ENCODE data around the gene BANP.
"Not testable (repeated sequence)": the region's sequence is repeated elsewhere in the genome, so short reads cannot be mapped to it uniquely, and the experiment has no call there.

Gene BANP

DNA sequence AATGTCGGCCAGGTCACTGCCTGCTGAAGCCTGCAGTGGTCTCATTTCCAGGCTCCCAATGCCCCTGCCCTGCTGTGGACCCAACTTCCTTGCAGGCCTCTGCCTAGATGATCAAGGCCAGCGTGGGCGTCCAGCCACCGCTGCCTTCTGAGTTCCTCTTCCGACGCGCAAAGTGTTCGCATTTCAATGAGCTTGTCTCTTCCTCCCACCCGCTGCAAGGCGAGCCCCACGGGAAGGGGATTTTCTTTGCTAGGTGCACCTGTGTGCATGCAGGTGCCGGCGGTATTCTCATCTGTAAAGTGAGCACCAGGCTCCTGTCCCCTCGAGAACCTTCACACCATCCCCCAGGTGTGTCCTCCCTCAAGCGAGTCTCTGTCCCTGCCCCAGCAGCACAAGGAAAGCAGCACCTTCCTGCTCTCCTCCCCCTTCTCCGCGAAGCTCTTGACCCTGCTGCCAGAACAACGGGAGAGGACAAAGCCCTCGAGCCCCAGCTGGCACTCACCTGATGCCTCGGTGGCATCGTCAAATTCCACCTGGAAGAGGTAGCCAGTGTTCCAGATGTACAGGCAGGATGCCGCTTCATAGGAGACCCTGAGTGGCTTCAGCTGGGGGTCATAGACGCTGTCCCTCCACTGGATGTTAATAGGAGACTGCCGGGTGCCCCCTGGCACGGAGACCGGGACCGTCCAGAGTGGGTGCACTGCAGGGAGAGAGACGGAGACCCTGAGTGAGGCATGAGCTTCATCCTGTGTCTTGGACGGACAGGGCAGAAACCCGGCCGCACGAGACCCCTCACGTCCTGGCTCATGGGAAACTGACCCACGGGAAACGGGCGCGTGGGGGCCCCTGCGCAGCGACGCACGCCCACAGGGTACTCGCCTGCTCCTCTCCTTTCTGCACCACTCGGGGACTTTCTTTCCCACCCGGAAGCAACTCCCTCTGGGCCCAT, 24.7 kb upstream of the BANP start:
- no peak for FAIRE-seq

DNA sequence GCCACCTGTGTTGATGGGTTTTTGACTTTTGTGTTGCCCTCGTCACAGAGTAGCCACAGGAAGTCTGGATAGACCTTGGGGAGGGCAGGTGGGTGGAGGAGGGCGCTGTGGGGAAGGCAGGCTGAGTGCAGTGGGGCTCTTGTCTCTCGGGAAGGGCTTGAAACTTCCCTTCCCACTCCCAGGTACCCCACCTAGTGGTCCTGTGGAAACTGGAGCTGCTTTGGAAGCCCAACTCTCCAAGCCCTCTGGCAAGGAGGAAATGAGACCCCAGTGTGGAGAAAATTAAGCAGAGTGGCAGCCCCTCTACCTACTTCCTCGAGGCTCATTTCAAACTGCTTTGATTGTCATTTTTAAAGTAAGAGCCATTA, 24.1 kb upstream of the BANP start:
- no peak for FAIRE-seq

DNA sequence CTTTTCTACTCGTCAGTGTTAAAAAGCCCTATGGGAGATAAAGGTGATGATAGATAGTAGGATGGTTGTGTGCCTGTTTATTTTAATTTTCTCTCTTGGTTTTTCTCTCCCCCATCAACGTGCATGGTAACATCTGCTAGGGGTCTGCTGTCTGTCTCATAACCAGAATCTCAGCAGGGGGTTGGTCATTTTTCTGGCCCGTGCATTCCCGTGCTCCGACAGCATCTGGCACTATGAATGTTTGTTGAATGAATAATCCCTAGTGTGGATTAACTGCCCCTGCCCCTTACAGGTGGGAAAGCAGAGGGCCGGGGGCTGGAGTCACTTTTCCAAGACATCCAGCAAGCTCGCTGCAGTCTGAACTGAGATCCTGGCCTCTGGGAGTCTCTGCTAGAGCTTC, 21.2 kb upstream of the BANP start:
- no peak for FAIRE-seq

DNA sequence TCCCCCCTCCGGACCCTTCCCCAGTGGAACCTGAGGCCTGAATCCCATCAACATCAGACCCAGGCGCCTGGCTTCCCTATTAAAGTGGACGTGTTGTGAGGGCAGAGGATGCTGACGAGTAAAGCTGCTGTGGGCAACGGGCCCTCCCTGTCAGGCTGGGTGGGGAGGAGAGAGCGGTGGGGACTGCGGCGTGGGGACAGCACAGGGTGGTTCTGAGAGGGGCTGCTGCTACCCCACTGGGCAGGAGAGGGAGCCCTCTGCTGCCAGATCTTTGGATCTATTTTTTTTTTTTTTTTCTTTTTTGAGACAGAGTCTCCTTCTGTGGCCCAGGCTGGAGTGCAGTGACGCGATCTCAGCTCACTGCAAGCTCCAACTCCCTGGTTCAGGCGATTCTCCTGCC, 20.8 kb upstream of the BANP start:
- no peak for FAIRE-seq

DNA sequence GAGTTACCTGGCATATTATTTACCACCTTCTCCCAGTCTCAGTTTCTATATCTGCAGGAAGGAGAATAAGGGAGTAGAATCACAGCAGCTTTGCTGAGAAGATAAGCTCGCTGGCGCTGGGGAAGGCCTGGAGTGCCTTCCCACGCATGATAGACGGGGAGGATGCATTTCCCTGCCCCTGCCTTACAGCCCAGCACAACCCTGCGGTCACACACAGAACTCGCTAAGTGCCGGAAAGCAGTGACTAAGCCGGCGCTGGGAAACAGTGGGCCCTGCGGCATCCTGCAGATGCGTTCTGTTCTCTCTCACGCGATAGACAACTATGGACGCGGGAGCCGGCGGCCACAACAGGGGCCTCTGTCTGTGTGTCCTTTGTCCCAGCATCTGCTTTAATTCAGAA, 19.7 kb upstream of the BANP start:
- FAIRE-seq: no peak

DNA sequence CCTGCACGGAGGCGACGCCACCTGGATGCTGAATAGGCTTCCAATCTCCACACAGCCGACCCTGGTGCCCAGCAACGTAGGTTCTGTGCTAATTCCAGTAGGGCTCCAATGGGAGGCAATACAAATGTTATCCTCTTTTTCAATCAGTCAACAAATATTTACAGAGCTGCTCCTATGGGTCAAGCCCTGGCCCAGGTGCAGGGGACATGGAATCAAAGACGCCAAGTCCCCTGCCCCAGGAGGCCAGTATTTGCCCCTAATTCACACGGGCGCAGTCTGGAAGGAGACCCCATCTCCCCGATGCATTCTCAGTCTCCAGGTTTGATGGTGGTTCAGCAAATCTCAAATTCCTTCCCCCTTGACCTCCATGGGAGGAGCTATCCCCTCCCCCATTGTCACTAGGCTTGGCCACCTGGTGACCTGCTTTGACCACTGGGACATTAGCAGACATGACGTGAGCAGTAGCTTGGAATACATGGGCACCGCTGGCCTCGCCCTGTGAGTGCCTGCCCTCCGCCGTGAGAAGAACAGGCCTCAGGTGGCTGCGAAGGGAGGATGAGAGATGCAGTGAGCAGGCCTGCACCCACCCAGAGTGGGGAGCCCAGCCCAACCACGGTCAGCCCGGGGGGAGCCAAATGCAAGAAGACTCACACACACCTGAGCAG, 18.6 kb upstream of the BANP start:
- not testable (repeated sequence) for FAIRE-seq

DNA sequence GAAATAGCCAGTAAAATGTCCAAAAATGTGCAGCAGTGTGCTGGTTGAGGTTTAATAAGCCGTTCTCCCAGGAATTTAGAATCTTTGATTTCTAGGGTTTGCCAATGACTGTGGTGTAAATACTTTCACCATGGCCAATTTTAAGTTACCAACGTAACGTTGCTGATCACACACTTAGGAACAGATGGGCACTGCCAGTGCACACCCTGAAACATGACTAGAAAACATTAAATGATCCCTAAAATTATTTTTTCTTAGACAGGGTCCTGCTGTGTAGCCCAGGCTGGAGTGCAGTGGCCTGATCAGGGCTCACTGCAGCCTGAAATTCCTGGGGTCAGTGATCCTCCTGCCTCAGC, 18.1 kb upstream of the BANP start:
- FAIRE-seq: no peak

DNA sequence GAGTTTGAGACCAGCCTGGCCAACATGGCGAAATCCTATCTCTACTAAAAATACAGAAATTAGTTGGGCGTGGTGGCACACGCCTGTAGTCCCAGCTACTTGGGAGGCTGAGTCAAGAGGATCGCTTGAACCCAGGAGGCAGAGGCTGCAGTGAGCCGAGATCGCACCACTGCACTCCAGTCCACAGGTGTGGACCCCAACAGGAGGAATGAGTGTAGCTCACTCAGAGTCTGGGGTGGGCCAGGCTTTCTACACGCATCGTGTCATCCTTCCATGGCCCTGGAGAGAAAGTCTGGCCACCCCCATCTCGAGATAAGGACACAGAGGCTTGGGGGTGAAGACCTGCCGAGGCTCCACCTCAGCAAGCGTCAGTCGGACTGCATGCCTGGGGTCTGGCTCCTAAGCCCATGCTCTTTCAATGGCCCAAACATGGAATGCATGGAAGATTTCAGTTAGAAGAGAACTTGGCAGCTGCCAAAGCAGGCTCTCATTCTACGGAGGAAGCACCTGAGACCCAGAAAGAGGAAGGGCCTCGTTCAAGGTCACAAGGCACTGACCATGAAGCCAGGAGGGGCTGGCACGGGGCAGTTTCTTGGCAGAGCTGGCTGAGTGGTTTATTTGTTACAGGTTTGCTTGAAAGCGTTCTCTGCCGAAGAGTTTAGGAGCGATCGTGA, 16.3 kb upstream of the BANP start:
- FAIRE-seq: not testable (repeated sequence)

DNA sequence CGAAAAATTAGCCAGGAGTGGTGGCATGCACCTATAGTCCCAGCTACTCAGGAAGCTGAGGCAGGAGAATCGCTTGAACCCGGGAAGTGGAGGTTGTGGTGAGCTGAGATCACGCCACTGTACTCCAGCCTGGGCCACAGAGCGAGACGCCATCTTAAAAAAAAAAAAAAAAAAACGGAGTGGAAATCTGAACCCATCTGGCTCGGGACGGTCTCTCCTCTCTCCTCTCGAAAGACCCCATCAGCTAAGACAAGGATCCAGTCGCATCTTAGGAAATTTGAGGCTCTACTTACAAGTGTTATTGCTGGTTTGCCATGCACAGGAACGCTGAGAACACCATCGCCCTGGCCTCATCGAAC, 15.2 kb upstream of the BANP start:
- not testable (repeated sequence) for FAIRE-seq

DNA sequence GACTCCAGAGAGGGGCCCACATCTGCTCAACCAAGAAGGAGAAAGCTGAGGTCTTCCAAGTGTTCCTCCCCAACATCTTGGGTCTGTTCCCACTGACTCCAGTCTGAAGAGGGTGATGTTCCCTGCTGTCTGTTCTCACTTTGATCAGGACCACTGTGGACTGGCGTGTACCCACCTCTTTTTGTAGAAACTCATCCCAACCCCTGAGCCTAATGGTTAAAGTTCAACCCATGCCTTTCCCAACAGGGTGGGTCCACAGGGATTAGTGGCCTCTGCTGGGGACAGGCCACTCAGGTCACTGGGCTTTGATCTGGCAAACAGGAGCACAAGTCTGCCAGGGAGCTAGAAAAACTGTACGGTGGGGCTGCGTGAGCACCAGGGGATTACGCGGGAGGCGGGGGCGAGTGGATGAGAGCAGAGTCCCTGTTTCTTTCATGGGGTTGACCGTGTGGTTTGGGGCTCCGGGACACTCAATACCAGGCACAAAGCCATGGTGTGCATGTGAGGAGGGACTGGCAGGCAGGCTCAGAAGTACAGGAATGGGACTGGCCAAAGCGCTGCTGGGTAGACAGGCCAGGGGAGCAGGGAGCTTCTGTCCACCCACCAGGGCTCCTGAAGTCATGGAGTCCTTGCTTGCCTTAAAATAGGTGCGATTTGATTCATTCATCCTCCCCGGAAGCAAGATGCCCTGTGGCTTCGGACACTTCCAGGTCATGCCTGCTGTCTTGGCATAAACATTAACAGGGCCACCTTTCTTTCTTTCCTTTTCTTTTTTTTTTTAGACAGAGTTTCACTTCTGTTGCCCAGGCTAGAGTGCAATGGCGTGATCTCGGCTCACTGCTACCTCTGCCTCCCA, 14.6 kb upstream of the BANP start, which contains the start of gene CA5A:
Gene CA5A (minus strand): TSS at position 155 of the 856 bp plus-strand sequence. CDS start 79 bp downstream, at position 76.
- FAIRE-seq: no peak

DNA sequence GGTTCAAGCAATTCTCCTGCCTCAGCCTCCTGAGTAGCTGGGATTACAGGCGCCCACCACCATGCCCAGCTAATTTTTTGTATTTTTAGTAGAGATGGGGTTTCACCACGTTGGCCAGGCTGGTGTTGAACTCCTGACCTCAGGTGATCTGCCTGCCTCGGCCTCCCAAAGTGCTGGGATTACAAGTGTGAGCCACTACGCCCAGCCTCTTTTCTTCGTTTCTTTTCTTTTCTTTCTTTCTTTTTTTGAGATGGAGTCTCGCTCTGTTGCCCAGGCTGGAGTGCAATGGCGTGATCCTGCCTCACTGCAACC, 14.0 kb upstream of the BANP start:
- FAIRE-seq: not testable (repeated sequence)

DNA sequence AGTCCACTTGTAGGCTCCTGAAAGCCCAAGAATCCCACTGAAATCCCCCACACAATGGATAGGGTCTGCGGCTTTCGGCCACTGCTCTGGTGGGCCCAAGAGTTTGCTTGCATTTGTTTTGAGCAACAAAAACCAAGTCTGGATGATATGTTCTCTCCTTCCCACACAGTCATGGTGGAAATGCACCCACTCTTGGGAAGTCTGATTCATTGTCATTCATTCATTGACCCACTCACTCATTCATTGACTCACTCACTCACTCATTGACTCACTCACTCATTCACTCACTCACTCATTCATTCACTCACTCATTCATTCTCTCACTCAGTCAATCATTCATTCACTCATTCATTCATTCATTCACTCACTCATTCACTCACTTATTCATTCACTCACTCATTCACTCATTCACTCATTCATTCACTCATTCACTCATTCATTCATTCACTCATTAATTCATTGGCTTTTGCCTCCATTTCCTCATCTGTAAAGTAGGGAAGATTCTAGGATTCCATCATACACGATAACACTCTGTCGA, 12.8 kb upstream of the BANP start:
- FAIRE-seq: no peak

DNA sequence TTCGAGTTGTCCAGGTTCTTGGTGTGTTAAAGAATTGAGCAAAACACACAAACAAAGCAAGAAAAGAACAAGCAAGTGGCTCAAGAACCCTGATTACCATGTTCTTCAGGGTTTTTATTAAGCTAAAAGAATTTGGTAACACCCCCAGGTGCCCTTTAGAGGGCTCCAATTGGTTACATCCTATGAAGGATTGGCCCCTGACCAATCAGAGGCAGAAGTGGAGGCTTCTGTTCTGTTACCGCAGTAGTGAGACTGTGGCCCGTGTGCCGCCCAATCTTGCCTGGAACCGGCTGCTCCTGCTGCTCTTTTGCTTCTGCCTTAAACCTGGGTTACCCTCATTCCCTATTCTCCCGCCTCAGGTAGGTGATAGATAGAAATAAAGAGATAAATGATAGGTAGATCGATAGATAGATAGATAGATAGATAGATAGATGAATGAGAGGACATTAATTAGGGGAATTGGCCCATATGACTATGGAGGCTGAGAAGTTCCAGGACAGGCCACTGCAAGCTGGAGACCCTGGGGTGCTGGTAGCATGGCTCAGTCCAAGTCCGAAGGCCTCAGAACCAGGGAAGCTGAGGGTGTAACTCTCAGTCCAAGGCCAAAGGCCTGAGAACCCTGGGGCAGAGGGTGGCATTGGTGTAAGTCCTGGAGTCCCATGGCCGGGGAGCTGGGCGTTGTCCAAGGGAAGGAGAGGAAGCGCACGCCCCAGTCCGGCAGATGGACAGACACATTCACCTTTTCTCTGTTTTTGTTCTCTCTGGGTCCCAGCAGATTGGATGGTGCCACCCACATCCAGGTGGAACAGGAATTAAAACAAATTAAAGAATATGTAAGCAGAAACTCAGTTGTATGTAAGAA, 11.4 kb upstream of the BANP start:
- FAIRE-seq: no peak

DNA sequence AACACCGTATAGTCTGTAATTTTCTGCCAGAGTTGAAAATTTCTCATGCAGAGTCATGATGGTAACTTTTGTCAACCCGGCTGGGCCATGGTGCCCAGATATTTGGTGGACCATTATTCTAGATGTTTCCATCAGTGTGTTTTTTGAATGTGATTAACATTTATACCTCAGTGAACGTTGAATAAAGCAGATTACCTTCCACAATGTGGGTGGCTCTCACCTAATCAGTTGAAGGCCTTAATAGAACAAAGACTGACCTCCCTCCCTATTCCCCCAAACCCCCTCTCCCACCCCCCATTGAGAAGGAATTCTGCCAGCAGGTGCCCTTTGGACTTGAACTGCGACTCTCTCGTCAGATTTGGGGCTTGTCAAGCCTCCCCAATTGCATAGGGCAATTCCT, 8.6 kb upstream of the BANP start:
- FAIRE-seq: no peak

DNA sequence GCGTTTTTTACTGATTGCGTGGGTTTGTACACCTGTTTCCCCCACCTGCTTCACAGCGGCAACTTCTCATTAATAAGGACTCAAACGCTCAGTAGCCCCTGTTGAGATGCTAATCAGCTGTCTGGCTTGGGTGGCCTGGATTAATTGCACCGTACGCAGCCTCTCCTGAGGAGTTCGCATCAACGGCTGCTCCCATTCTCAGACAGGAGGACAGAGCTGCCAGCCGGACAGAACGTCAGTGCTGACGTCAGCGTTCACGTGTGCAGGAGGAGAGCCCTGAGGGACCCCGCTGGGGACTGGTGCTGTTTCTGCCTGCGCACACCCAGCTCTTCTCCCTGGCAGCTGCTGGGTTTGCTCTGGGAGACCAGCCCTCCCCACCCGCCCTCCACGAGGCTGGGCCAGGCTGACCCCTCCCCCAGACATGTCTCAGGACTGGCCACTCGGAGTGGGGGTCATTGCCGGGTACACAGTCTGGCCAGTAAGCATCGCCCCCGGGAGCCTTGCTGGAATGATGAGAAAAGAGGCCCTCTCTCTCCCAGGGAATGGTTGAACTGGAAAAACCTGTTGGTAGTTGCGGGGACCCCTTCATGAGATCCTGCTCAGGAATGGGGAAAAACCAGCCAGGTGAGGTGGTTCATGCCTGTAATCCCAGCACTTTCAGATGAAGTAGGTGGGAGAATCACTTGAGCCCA, 5.7 kb upstream of the BANP start:
- FAIRE-seq: no peak

DNA sequence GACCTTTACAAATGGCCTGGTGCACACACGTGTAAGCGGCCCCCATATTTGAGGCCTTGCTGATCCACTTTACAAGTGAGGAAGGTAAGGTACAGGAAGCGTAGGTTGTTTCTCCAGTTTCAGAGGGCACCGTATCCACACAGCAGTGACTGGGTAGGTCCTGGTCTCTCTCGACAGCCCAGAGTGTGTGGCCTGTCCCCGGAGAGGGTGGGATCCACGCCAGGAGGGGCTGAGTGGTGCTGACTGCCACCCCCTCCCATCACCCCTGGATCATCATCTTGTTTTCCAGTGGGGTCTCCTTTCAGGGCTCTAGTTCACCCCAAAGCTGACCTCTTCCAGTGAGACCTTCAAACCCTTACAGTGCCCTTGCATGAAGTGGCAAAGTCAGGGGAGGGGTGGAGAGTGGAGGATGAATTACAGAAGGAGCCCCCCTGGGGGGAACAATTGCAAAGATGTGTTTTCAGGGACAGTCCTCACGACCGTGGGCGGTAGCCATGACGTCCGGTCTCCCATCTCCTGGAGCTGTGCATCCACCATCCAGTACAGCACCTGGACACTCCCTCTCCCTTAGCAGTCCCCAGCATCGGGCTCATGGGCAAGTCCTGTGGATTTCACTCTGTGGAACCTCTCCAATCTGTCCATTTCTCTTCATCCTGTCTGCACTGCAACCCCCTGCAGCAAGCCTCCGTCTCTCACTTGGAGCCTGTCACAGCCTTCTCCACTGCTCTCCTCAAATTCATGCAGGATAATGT, 4.5 kb upstream of the BANP start:
- no peak for FAIRE-seq

DNA sequence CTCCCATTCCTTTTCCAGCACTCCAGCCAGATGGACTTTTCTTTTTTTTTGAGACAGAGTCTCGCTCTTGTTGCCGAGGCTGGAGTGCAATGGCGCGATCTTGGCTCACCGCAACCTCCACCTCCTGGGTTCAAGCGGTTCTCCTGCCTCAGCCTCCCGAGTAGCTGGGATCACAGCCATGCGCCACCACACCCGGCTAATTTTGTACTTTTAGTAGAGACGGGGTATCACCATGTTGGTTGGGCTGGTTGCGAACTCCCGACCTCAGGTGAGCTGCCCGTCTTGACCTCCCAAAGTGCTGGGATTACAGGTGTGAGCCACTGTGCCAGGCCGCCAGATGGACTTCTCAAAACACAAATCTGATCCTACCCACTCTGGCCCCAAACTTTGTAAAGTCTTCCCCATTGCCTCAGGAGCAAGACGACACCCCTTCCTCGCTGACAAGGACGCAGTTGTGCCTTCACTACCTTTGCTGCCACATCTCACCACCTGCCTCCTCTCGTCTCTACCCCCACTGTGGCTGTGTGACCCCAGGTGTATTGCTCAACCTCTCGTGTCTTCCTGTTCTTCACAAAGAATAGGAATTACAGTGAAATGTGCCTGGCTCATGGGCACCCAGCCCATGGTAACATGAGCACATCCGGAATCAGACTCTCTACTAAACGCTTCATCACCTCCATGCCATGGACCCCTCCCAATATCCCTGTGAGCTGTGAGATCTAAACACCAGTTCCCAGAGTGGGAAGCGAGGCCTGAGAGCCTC, 3.7 kb upstream of the BANP start:
- FAIRE-seq: no peak

DNA sequence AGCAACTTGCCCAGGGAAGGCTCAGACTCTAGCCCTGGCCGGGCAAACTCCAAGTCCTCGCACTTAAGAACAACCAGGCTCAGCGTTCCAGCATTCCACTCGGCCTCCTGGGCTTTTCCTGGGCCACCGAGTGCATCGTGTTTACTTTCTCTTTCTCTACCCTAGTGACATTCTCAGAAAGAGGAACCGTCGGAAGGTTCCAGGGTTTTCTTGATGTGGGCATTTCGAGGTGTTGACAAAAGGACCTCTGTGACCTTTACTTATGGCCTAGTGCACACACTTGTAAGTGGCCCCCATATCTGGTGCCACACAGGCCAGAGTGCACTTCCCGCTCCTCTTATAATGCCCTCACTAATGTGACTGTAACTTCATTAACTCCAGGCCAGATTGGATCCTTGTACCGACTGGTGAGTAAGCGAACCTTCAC, 3.1 kb upstream of the BANP start:
- FAIRE-seq: no peak

DNA sequence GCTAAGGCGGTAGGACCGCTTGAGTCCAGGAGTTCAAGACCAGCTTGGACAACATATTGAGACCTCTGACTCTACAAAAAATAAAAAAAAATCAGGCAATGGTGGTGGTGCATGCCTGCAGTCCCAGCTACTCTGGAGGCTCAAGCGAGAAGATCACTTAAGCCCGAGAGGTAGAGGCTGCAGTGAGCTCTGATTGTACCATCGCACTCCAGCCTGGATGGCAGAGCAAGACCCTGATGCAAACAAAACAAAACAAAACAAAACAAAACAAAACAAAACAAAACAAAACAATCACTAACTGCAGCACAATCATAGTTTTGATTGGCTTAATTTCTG, 2.5 kb upstream of the BANP start:
- no peak for FAIRE-seq

Measured in G401.6 (cell line).